Endothelial cell of umbilical vein (primary cell): ENCODE data around the gene PDGFRA. TPM values are rescaled to one million over a fixed set of nuclear protein-coding genes. Genes with fewer than 3 reads are reported as not detected.

Experiments
- BruUV-seq: library from RNA; stranded (reverse); fragments of 400-500 nt; replicated peaks from 2 replicates; lab custom pipeline; 2021; lab: Mats Ljungman, UMichigan
- CTCF ChIA-PET: fragments of 300-600, 350-600 bp; sonication (Branson Sonifier 250); formaldehyde crosslinking; loops from one replicate; lab custom pipeline; 2021; ENCODE audit warnings: antibody characterized with exemption, inconsistent platforms; lab: Charles Lee
- POLR2A ChIA-PET: fragments of 300-600, 350-600 bp; sonication (Branson Sonifier 250); formaldehyde crosslinking; loops from one replicate; lab custom pipeline; 2021; ENCODE audit warnings: antibody characterized with exemption, inconsistent platforms; lab: Charles Lee
- DNase-seq: peaks from one replicate; pipeline ENCODE4 v3.0.0-alpha.2; 2011; ENCODE audit warnings: low read depth, low spot score
- FAIRE-seq: peaks from 2 replicates; lab custom pipeline; 2011; peaks lifted over from hg19 to GRCh38; lab: Jason Lieb, UNC
- H2AFZ ChIP-seq: 2 replicates; pipeline ENCODE4 v1.6.0; 2012; ENCODE audit warnings: low read depth, low read length, control low read depth, inconsistent platforms
- H3K27ac ChIP-seq: 2 replicates; pipeline ENCODE4 v1.5.1; 2011; ENCODE audit warnings: low read depth, mild to moderate bottlenecking, control low read depth, low read length, moderate library complexity; ENCODE audit not compliant: insufficient read depth
- H3K27me3 ChIP-seq, 2 experiments: 2 replicates each; pipeline versions ENCODE4 v1.6.0 to v1.6.1; 2011; ENCODE audit warnings: low read length in 2 of 2, mixed read lengths in 1 of 2; ENCODE audit not compliant: control insufficient read depth in 2 of 2, insufficient read depth in 2 of 2
- H3K36me3 ChIP-seq, 2 experiments: 2 replicates in 1 of 2; 3 replicates in 1 of 2; pipeline ENCODE4 v1.5.1; 2011; ENCODE audit warnings: low read length in 2 of 2, mild to moderate bottlenecking in 1 of 2, moderate library complexity in 1 of 2; ENCODE audit not compliant: control insufficient read depth in 2 of 2, insufficient read depth in 2 of 2; ENCODE audit errors: extremely low read depth in 1 of 2
- H3K4me1 ChIP-seq: 3 replicates; pipeline ENCODE4 v1.5.1; 2011; ENCODE audit warnings: mild to moderate bottlenecking, low read length; ENCODE audit not compliant: control insufficient read depth, insufficient read depth; ENCODE audit errors: extremely low read depth
- H3K4me2 ChIP-seq: 2 replicates; pipeline ENCODE4 v1.6.1; 2011; ENCODE audit warnings: low read length, control low read depth, mixed read lengths; ENCODE audit not compliant: insufficient read depth
- H3K4me3 ChIP-seq, 3 experiments: fragments of 200-600 bp in 1 of 3; sonication (generic), shearing (Covaris generic) in 1 of 3; replicated peaks in 1 of 3; 2 replicates each; pipeline ENCODE4 v1.5.1; 2011 to 2016; ENCODE audit warnings: control low read depth in 3 of 3, low read length in 3 of 3, mild to moderate bottlenecking in 2 of 3, inconsistent platforms in 1 of 3, low read depth in 1 of 3, moderate library complexity in 1 of 3; ENCODE audit not compliant: insufficient read depth in 1 of 3
- H3K79me2 ChIP-seq: 2 replicates; pipeline ENCODE4 v1.6.0; 2012; ENCODE audit warnings: low read length, inconsistent platforms; ENCODE audit not compliant: control insufficient read depth, insufficient read depth
- H3K9ac ChIP-seq: replicated peaks from 2 replicates; pipeline ENCODE3; 2011; ENCODE audit warnings: low read length, control low read depth; ENCODE audit not compliant: insufficient read depth; ENCODE audit errors: extremely low read depth
- H3K9me1 ChIP-seq: replicated peaks from 3 replicates; pipeline ENCODE4 v1.6.0; 2011; ENCODE audit warnings: mild to moderate bottlenecking, low read length; ENCODE audit not compliant: control insufficient read depth, insufficient read depth; ENCODE audit errors: extremely low read depth
- H3K9me3 ChIP-seq: replicated peaks from 2 replicates; pipeline ENCODE4 v1.5.1; 2012; ENCODE audit warnings: low read length, inconsistent platforms; ENCODE audit not compliant: control insufficient read depth, insufficient read depth
- H4K20me1 ChIP-seq: replicated peaks from 2 replicates; pipeline ENCODE3; 2011; ENCODE audit warnings: mild to moderate bottlenecking, low read length; ENCODE audit not compliant: control insufficient read depth, insufficient read depth; ENCODE audit errors: extremely low read depth
- EZH2 ChIP-seq: IDR thresholded peaks from 2 replicates; pipeline ENCODE4 v1.6.1; 2012; ENCODE audit warnings: borderline replicate concordance, low read depth, mild to moderate bottlenecking, moderate library complexity, low read length, inconsistent platforms; ENCODE audit not compliant: severe bottlenecking
- FOS ChIP-seq: IDR thresholded peaks from 2 replicates; pipeline ENCODE4 v1.6.1; 2011; ENCODE audit warnings: mild to moderate bottlenecking, low read length, moderate library complexity, borderline replicate concordance; ENCODE audit not compliant: insufficient read depth
- GATA2 ChIP-seq: IDR thresholded peaks from 2 replicates; pipeline ENCODE4 v1.7.0; 2011; ENCODE audit warnings: low read depth, mild to moderate bottlenecking, moderate library complexity, mixed read lengths, low read length; ENCODE audit not compliant: insufficient read length, insufficient read depth
- JUN ChIP-seq: IDR thresholded peaks from 2 replicates; pipeline ENCODE4 v1.6.1; 2011; ENCODE audit warnings: borderline replicate concordance, low read depth; ENCODE audit not compliant: insufficient read length, insufficient read depth
- MAX ChIP-seq: IDR thresholded peaks from 2 replicates; pipeline ENCODE4 v1.6.1; 2011; ENCODE audit not compliant: insufficient read depth, insufficient read length
- MYC ChIP-seq: IDR thresholded peaks from one replicate; pipeline ENCODE4 v1.6.1; 2011; ENCODE audit warnings: mild to moderate bottlenecking, low read depth, low read length
- POLR2A ChIP-seq: IDR thresholded peaks from 2 replicates; pipeline ENCODE4 v1.6.1; 2012; ENCODE audit warnings: low read depth, mild to moderate bottlenecking, control low read depth, low read length
- POLR2AphosphoS5 ChIP-seq: IDR thresholded peaks from 2 replicates; pipeline ENCODE4 v1.6.1; 2012; ENCODE audit warnings: low read depth, mild to moderate bottlenecking, control low read depth, low read length, moderate library complexity; ENCODE audit not compliant: insufficient read depth
- dilution Hi-C: fragments of 300-500 bp; cut with MboI; formaldehyde crosslinking; loops from one replicate; pipeline ENCODE4 v1.15.0; 2019; ENCODE audit warnings: low sequenced_read_pairs; ENCODE audit not compliant: extremely low pct_ligation_motif_present
- intact Hi-C: fragments of 100-400 bp; cut with micrococcal nuclease; formaldehyde crosslinking; loops from one replicate; pipeline ENCODE4 v1.10.0; 2022
- polyA plus RNA-seq, 4 experiments: library from polyadenylated mRNA; depleted of rRNA in 3 of 4; stranded (reverse) in 3 of 4; unstranded in 1 of 4; fragments of >200 nt; gene quantifications; 2 replicates each; pipeline versions ENCODE4 v1.2.1 to v1.2.3, GENCODE V29; 2011 to 2012; ENCODE audit warnings: missing spikeins in 1 of 4
- total RNA-seq: library from RNA; stranded (reverse); gene quantifications from 2 replicates; pipeline ENCODE4 v1.2.3, GENCODE V29; 2021
- TF ChIP-seq, protein P1 (sequence below), 2 donors: IDR thresholded peaks; 1 replicate in 1 of 2; 2 replicates in 1 of 2; pipeline ENCODE4 v1.5.1; 2011; ENCODE audit warnings: low read length in 2 of 2, mild to moderate bottlenecking in 2 of 2, moderate library complexity in 2 of 2, control low read depth in 1 of 2, inconsistent platforms in 1 of 2, low read depth in 1 of 2; ENCODE audit not compliant: insufficient read depth in 1 of 2; ENCODE audit errors: extremely low read depth in 1 of 2

Gene PDGFRA
- total and polyA plus RNA-seq, 2 donors (not counting 3 experiments of a cell fraction or from before 2014, with no cell fraction given) = 0.19 to 0.55 TPM

GRCh38 chr4:54265366-54265765 lies 36.3 kb downstream of the PDGFRA start:
- Histone ChIP-seq H3K27ac (no peak overlapping the region), H3K36me3 (no peaks in the 10 kb centered on the region), H3K9me3 (no peaks in the 10 kb centered on the region), H3K9me1 (no peaks in the 10 kb centered on the region), H3K4me1 (peaks cover 20% of the 10 kb centered on the region), H3K9ac (no peak overlapping the region), H3K27me3 (peaks cover 5% of the 10 kb centered on the region in 2 experiments), H4K20me1 (no peaks in the 10 kb centered on the region), H3K4me3 (no peak overlapping the region), H3K4me2 (no peak overlapping the region), H2AFZ (no peak overlapping the region), H3K79me2 (no peaks in the 10 kb centered on the region)
- ChIA-PET CTCF (no interaction called here), POLR2A (no interaction called here)
- DNase-seq = no peak
- FAIRE-seq = no peak
- intact Hi-C loops = no loop called here
- BruUV-seq = no TSS peak
- dilution Hi-C loops = no loop called here
- TF ChIP-seq JUN (no peak), GATA2 (no peak), POLR2AphosphoS5 (no peak), EZH2 (no peak), MYC (no peak), POLR2A (no peak), FOS (no peak), MAX (no peak)
- TF ChIP-seq, protein P1, sequence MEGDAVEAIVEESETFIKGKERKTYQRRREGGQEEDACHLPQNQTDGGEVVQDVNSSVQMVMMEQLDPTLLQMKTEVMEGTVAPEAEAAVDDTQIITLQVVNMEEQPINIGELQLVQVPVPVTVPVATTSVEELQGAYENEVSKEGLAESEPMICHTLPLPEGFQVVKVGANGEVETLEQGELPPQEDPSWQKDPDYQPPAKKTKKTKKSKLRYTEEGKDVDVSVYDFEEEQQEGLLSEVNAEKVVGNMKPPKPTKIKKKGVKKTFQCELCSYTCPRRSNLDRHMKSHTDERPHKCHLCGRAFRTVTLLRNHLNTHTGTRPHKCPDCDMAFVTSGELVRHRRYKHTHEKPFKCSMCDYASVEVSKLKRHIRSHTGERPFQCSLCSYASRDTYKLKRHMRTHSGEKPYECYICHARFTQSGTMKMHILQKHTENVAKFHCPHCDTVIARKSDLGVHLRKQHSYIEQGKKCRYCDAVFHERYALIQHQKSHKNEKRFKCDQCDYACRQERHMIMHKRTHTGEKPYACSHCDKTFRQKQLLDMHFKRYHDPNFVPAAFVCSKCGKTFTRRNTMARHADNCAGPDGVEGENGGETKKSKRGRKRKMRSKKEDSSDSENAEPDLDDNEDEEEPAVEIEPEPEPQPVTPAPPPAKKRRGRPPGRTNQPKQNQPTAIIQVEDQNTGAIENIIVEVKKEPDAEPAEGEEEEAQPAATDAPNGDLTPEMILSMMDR (IDR thresholded peaks at IDR 0.05; ENCODE audit: extremely low read depth in 1 of 2, insufficient read depth in 1 of 2, low read depth in 1 of 2, low read length in 2 of 2) = no peak
